Activated CD8-positive, alpha-beta memory T cell treated with anti-CD3 and anti-CD28 coated beads, Interleukin-2, amount 50 U/mL, for 48 hours (primary cell): ENCODE measurements around the gene CAMK2N1.

Experiments
- DNase-seq: peaks from one replicate; pipeline ENCODE4 v3.0.0-alpha.2; 2020

CAMK2N1 gene

DNA sequence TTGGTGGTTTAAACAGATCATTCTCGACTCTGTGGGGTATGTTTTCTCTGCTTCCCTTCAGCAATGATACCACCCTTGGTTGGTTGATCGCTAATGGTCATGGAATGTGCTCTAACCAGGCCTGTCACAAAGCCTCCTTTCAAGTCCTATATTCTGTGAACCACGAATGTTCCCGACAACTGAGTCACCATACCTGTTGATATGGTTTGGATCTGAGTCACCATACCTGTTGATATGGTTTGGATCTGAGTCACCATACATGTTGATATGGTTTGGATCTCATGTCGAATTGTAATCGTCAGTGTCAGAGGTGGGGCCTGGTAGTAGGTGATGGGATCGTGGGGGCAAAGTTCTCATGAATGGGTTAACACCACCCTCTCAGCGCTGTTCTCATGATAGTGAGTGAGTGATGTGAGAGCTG is 10.2 kb upstream of the CAMK2N1 start:
- DNase-seq = no peak

DNA sequence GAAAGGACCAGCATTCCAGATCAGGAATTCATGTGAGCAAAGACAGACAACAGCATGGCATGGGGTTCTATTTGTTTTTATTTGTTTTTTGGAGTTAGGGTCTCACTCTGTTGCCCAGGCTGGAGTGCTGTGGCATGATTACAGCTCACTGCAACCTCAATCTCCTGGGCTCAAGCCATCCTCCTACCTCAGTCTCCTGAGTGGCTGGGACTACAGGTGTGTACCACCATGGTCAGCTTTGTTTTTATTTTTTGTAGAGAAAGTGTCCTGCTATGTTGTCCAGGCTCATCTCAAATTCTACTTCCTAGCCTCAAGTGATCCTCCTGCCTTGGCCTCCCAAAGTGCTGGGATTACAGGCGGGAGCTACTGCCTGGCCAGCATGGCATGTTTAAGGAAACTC is 9.7 kb upstream of the CAMK2N1 start:
- no peak for DNase-seq

DNA sequence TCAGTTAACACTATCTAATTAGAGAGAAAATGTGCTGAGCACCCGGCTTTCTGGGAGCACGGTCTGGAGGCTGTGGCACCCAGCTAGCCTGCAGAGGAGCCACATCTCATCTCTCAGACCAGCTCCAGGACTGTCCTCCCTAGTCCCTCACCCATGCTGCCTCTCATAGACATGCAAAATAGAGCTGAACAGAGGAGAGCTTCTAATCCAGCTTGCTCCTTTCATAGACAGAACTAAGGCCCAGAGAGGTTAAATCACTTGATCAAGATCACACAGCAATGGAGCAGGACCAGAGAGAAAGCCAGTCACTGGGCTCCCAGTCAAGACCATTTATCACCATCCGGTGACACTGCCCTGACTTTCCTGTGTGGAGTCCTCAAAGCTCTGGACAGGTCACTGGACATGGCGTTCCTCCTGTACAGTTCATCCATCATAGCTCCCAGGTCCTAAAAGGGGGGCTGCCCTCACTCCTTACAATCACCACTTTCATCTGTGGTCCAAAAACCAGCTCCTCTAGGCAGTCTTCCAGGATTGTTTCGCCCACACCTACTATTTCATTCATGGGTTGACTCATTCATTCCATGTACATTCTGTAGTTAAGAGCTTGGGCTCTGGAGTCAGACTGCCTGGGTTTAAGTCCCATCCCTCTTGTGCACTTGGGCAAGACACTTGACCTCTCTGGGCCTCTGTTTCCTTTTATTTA is 8.8 kb upstream of the CAMK2N1 start:
- no peak for DNase-seq

DNA sequence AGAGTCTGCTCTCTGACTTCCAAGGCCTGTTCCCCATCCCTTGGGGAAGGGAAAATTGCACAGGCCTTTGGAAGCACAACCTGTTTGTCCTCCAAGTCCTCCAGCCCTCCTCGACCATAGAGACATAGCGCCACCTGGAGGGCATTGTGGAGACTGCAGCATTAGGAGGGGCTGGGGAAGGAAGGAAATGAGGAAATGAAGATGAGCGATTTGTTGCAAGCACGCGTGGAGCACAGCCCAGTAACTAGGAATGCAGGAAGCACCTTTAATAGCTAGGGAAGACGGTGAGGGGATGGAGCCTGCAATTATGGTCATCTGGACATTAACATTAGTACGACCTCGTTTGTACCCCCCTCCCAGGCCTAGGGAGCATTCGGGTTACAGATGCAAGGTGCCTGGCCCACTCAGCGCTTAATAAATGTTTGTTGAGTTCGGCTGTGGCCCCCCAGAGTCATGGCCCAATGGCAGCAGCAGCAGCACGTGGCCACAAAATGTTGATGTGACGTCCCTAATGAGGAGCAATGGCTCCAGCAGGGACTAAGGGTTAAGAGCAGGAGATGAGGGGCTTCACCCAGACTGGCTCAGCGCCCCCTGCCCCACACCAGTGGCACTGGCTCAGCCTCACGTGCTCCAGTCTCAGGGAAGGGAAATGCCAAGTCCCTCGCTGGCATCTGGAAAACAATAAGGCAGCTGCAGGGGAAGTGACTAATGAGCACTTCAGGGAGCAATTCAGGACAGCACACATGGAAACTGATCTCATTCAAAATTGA is 8.0 kb upstream of the CAMK2N1 start:
- DNase-seq = peak; percentile 95

DNA sequence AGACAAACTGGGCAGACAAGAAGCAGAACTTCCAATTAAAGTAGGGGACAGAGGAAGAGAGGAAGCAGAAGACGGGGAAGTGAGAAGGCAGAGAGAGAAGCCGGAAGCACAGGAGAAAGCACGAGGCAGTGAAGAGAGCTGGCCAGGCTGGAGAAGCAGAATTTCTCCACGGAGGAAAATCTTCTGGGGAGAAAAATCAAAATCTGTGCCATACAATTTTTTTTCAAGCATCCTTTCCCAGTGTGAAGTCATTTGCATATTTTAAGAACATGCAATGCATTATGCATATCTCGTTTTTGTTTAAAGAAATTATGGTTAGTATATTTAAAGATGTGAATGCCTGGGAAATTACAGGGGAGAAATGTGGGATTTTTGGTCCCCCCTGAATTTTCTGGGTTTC is 7.3 kb upstream of the CAMK2N1 start:
- DNase-seq = no peak

DNA sequence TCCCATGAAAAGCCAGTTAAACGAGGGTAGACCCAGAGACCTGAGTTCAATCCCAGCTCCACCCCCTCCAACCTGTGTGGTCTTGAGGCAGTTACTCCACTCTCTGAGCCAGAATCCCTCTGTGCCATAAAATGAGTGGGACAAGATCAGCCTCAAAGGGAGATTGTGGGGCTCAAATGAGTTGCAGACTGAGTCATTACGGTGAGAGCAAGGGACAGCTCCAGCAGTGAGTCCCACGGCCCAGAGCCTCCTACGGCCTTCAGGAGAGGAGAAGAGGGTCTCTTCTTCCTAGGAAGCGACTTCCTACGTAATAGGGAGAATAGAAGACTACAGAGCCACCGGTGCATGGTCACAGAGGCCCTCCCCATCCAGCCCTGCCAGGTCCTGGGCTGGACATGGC is 6.7 kb upstream of the CAMK2N1 start:
- DNase-seq = no peak

DNA sequence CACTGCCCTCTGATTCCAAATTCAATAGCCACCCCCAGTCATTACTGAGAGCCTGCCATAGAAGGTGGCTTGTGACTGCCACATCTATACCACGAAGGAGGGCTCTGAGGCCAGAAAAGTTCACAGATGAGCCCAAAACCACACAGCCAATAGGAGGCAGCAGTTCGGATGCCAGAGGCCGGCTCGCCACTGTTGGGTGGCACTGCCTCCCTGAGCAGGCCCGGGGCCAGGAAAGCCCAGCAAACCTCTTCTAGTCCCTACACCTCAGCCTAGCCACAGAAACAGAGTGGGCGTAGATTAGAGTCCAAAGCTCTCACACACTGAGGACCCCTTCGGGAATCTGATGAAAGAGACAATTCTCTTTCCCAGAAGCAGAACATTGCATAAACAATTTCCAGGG is 5.9 kb upstream of the CAMK2N1 start:
- no peak for DNase-seq

DNA sequence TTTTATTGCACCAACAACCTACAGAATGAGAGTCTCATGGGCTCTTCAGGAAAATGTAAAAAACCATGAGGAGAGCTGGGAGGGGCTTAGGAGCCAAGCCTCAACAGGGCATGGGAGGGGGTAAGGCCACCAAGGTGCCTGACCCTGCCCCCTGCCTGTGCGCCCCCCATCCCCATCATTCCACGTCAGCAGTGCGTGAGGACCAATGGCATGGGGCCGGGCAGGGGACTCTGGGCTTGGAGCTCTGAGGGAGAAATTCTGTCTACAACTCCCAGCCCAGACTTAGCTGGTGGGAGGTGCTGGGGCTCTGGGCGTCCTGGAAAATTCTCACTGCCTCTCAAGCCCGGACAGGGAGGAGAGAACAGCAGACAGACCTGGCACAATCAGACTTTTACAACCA is 5.2 kb upstream of the CAMK2N1 start:
- no peak for DNase-seq

DNA sequence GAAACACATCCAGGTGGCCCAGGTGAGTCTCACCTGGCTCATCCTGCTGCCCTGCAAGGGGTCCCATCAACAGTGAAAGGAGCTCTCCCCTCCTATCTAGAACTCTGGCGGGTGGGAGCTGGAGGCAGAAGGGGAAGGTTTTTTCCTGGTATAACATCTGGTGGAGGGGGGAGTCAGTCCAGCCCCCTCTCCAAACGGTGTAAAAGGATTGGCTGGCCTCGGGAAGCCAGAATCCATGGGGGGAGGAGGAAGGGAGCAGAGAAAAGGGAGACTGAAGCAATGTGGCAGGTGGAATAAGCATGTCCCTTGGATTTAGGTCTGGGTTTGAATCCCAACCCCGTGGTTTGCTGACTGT is 1.2 kb upstream of the CAMK2N1 start:
- no peak for DNase-seq

DNA sequence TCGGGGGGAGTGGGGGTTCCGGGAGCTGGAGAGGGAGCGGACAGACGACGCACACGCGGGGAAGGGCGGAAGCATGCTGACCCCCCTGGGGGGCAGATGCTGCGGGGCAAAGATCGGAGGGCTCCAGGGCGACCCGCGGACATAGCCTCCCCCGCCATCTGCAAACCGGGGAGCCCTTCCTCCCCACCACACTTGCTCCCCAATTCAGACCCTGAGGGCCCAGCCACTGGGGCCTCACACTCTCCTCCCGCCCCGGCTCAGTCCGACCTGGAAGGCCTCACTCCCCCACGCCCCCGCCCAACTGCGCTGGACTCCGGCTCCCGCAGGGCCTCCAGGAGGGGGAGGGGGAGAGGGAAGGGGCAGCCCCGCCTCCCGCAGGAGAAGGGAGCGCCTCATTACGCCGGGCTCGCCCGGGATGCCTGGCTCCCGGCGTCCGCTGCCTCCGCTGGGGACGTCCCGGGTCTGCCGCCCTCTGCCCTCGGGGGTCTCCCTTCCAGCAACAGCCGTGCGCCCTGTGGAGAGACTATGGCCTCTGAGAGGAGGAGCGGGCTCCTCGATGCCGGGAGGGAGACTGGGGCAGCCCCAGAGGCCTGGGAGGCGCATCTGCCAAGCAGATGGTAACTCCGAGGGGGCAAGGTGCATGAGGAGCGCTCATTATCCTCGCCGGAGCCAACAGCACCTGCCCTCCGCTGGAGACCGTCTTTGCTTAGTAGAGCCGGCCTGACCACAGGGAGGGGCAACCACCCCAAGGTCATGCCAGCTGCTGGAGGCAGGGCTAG is 636 bp upstream of the CAMK2N1 start:
- DNase-seq = no peak

DNA sequence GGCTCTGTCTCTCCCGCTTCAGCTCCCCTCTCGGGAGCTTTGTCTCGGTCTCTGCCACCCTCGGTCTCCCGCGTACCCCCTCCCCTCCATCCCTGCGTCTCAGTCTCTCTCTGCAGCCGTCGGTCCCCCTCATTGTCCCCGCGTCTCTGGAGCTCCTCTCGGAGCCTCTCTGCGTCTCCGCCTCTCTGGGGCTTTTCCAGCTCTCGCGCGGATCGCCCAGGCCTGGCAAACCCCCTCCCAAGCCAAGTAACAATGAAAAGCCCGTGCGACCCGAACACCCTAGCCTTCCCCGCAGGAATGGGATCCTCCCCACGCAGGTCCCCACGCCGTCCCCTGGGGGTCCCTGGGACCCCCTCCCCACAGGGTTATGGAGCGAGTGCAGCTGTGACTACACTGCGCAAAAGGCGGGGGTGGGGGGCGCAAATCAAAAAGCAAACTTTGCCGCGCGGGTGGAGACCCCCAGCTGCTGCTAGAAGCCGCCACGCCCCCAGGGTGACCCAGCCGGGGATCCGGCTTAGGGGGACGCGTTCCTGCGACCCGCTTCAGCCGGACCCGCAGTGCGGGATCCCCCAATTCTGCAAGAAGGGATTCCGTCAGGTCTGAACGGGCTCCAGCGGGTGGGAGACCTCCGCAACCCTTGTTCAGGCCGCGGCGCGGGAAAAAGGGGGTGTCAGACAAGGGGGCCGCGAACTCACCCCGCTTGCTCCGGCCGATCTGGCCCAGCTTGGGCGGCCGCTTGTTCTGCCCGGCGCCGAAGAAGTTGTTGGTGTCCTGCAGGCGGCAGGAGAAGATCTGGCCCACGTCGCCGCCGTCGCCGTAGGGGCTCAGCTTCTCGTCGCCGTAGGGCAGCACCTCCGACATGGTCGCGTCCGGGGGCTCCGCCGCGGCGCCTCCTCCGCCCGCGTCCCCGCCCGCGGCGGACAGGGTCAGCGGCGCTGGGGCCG is 1.2 kb downstream of the CAMK2N1 start:
- DNase-seq = no peak

DNA sequence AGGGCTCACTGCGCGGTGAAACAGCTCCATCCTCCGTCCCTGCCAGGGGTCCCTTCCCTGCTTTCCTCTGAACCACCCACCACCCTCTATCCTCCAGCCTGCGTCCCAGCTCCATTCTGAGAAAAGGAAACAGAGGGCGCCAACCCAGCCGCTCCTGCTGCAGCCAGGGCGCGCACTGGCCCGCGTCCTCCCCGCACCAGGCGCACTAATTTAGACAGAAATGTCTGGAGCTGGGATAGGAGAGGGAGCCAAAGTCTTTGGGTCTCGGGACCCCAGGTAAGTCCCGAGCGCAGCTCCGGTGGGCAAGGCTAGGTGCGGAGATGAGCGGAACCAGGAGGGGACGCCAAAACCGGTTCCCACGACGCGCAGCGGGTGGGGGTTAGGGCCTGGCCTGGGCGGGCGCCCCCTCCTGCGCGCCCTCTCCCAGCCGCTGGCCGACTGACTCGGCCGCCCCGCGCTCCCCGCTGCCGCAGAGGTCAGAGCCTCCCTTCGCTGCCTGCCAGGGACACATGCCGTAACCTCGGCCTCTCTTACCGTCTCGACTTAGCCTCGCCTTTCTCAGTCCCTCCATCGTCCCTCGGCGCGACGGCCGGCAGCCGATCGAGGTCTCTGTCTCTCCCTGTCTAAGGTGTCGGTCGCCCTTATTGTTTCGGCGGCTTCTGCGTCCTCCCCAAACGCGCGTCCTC is 2.0 kb downstream of the CAMK2N1 start:
- peak; percentile 60 for DNase-seq

DNA sequence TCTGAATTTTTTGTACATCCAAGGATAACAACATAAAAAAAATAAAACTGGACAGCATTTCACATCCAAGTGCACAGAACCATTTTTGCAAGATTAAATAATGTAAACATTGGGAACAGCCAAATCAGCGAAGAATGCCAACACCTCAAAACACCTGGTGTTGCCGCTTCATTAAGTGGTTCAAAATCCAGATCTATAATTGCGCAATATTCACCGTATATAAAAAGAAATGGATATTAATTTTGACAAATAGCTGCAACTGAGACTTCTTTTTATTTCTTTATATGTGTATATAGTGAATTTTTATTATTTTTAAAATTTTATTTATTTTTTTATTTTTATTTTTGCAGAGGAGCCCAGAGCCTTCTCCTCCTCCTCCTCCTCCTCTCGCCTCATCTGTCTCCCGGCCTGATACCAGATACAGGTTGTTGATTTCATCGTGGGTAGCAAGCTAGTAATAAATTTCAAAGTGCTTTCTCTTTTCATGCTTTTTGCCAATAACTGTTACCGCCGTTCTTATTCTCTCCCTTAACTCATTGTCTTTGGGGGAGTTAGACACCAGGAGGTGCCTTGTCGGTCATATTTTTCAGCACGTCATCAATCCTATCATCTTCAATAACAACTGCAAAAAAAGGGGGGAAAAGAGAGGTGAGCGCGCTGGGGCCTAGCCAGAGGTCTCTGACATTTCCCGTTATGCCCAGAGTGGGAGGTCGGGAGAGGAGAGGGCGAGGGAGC is 2.7 kb downstream of the CAMK2N1 start:
- no peak for DNase-seq

DNA sequence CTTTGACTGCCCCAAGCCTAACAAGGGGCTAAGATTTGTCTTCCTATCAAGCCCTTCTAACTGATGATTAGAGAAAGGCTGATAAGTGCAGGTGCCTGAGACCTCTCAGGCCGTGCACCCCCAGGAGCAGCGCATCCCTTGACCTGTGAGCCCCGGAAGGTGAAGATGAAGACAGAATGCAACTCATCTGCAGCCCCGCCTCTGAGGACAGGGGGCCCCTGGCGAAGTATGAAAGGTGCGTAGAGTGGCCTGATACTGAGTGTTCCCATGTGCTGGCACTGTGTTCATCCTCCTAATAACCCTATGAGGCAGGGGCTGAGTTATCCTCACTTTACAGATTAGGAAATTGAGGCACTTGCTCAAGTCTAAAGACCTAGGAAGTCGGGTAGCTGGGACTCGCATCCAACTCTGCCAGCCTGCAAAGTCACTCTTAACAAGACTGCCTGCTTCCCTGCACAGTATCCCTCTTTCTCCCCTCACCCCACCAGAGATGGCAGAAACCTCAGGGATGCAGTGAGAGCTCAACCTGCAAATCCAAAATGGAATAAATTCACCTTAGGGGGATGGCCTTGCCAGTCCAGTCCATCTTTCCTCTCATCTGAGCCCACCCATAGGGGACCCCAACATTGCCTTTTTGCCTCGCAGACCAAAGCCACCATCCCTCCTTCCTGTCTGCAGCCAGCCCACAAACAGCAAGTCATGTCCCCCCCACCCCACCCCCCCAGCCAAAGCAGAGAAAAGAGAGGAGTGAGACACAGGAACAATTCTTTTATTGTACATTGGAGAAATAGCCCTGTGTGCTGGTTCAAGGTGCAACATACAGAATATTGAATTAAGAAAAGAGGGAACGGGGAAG is 4.1 kb downstream of the CAMK2N1 start:
- DNase-seq = no peak

DNA sequence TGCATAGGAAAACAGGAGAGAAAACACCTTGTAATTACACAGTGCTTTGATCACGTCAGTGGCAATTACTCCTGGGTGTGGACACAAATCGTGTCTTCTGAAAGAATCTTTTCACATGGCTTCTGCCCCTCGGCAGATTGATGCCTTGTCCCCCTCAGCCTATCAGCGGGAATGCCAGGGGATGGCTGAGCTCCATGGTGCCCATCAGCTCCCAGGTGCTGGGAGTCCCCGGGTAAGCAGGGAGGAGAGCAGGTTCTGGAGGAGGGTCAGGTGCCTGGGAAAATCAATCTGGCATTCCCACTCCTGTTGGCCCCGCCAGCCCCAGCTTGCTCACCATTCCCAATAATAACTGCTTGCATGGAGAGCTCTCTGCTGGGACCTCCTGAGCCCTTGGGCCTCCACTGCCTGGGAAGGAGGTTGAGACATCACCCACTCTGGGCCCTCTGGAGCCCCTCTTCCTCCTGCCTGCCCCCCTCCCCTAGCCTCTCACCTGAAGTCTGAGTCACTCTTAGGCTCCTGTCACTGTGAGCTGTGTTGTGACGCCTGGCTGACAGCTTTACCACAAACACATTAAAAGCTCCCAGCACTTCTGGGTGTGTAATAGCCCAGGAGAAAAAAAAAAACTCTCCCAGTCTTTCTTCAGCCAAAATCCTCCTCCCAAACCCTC is 4.9 kb downstream of the CAMK2N1 start:
- DNase-seq = no peak

DNA sequence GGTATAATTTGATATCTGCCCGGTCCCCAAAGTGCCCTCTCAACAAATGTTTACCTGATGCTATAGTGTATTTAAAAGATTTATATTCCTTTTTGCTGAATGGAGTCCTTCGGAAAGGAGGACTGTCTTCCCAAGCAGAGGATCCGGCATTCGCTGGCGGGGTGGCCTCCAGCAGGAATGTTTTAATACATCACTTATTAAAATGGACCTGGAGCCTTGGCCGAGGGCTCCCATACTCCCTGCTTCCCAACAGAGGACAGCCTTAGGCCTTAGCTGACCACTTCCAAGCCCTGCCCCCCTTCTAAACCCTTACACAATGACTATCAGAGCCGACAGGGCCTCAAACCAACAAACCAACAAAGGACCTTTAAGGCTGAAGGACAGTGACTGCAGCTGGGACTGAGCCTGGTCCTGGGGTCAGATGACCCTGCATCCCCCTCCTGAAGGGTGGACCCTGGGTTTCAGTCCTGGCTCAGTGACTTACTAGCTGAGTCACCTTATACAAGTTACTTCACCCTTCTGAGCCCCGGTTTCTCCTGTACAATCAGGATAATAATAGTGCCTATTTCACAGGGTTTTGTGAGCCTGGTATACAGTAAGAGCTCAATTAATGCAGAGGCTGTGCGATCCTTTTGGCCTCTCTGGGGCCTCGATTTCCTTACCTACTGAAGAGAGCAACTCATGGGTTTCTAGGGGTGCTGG is 5.6 kb downstream of the CAMK2N1 start:
- no peak for DNase-seq

DNA sequence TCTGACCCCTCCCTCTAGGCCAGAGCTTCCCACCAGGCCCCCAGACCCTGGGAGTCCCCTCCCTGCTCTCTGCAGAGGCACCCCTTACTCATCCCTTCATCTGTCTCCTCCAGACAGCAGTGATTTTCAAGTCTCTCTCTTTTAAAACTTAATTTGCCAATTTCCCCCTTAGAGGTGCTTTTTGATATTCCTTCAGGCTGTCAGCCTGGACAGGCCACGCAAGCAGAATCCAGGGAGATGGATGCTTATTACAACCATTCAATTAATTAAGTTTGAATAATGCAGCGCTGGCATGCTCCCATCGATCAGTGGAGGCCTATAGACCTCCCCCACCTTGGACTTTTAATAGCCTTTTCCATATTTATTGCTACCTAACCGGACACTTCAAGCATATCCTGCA is 6.2 kb downstream of the CAMK2N1 start:
- no peak for DNase-seq

DNA sequence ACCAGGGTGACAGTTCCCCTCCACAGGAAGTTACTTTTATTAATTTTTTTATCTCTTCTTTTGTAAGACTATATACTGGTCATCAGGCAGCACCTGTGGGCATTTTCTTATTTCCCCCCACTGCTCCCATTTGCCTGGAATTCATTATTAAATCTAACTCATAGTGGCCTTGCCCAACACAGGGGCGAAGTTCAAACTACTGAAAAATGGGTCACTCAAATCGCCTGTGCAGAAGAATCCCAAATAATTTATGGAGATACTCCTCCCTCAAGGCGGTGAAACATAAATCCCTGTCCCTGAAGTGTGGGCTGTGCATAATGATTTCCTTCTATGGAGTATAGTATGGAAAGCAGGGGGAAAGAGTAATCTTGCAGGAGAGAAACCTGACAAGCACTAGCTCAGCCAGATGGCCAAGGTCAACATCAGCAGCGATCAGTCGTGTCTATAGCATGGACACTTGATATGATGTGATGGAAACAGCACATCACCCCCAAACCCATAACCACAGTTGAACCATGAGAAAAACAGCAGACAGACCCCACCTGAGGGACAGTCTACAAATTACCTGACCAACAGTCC is 7.9 kb downstream of the CAMK2N1 start:
- DNase-seq = no peak
